Endothelial cell of umbilical vein (primary cell): ENCODE results near the gene C19orf33. TPM values are rescaled to one million over a fixed set of nuclear protein-coding genes. Genes with fewer than 3 reads are reported as not detected.

ENCODE experiments used
- BruUV-seq: library from RNA; stranded (reverse); fragments of 400-500 nt; replicated peaks from 2 replicates; lab custom pipeline; 2021; lab: Mats Ljungman, UMichigan
- CTCF ChIA-PET: fragments of 300-600, 350-600 bp; sonication (Branson Sonifier 250); formaldehyde crosslinking; loops from one replicate; lab custom pipeline; 2021; ENCODE audit warnings: antibody characterized with exemption, inconsistent platforms; lab: Charles Lee
- POLR2A ChIA-PET: fragments of 300-600, 350-600 bp; sonication (Branson Sonifier 250); formaldehyde crosslinking; loops from one replicate; lab custom pipeline; 2021; ENCODE audit warnings: antibody characterized with exemption, inconsistent platforms; lab: Charles Lee
- DNase-seq: peaks from one replicate; pipeline ENCODE4 v3.0.0-alpha.2; 2011; ENCODE audit warnings: low read depth, low spot score
- FAIRE-seq: peaks from 2 replicates; lab custom pipeline; 2011; peaks lifted over from hg19 to GRCh38; lab: Jason Lieb, UNC
- H2AFZ ChIP-seq: 2 replicates; pipeline ENCODE4 v1.6.0; 2012; ENCODE audit warnings: low read depth, low read length, control low read depth, inconsistent platforms
- H3K27ac ChIP-seq: 2 replicates; pipeline ENCODE4 v1.5.1; 2011; ENCODE audit warnings: low read depth, mild to moderate bottlenecking, control low read depth, low read length, moderate library complexity; ENCODE audit not compliant: insufficient read depth
- H3K27me3 ChIP-seq, 2 experiments: 2 replicates each; pipeline versions ENCODE4 v1.6.0 to v1.6.1; 2011; ENCODE audit warnings: low read length in 2 of 2, mixed read lengths in 1 of 2; ENCODE audit not compliant: control insufficient read depth in 2 of 2, insufficient read depth in 2 of 2
- H3K36me3 ChIP-seq, 2 experiments: 2 replicates in 1 of 2; 3 replicates in 1 of 2; pipeline ENCODE4 v1.5.1; 2011; ENCODE audit warnings: low read length in 2 of 2, mild to moderate bottlenecking in 1 of 2, moderate library complexity in 1 of 2; ENCODE audit not compliant: control insufficient read depth in 2 of 2, insufficient read depth in 2 of 2; ENCODE audit errors: extremely low read depth in 1 of 2
- H3K4me1 ChIP-seq: 3 replicates; pipeline ENCODE4 v1.5.1; 2011; ENCODE audit warnings: mild to moderate bottlenecking, low read length; ENCODE audit not compliant: control insufficient read depth, insufficient read depth; ENCODE audit errors: extremely low read depth
- H3K4me2 ChIP-seq: 2 replicates; pipeline ENCODE4 v1.6.1; 2011; ENCODE audit warnings: low read length, control low read depth, mixed read lengths; ENCODE audit not compliant: insufficient read depth
- H3K4me3 ChIP-seq, 3 experiments: fragments of 200-600 bp in 1 of 3; sonication (generic), shearing (Covaris generic) in 1 of 3; replicated peaks in 1 of 3; 2 replicates each; pipeline ENCODE4 v1.5.1; 2011 to 2016; ENCODE audit warnings: control low read depth in 3 of 3, low read length in 3 of 3, mild to moderate bottlenecking in 2 of 3, inconsistent platforms in 1 of 3, low read depth in 1 of 3, moderate library complexity in 1 of 3; ENCODE audit not compliant: insufficient read depth in 1 of 3
- H3K79me2 ChIP-seq: 2 replicates; pipeline ENCODE4 v1.6.0; 2012; ENCODE audit warnings: low read length, inconsistent platforms; ENCODE audit not compliant: control insufficient read depth, insufficient read depth
- H3K9ac ChIP-seq: replicated peaks from 2 replicates; pipeline ENCODE3; 2011; ENCODE audit warnings: low read length, control low read depth; ENCODE audit not compliant: insufficient read depth; ENCODE audit errors: extremely low read depth
- H3K9me1 ChIP-seq: replicated peaks from 3 replicates; pipeline ENCODE4 v1.6.0; 2011; ENCODE audit warnings: mild to moderate bottlenecking, low read length; ENCODE audit not compliant: control insufficient read depth, insufficient read depth; ENCODE audit errors: extremely low read depth
- H3K9me3 ChIP-seq: replicated peaks from 2 replicates; pipeline ENCODE4 v1.5.1; 2012; ENCODE audit warnings: low read length, inconsistent platforms; ENCODE audit not compliant: control insufficient read depth, insufficient read depth
- H4K20me1 ChIP-seq: replicated peaks from 2 replicates; pipeline ENCODE3; 2011; ENCODE audit warnings: mild to moderate bottlenecking, low read length; ENCODE audit not compliant: control insufficient read depth, insufficient read depth; ENCODE audit errors: extremely low read depth
- CTCF ChIP-seq, 2 donors: IDR thresholded peaks; 1 replicate in 1 of 2; 2 replicates in 1 of 2; pipeline ENCODE4 v1.5.1; 2011; ENCODE audit warnings: low read length in 2 of 2, mild to moderate bottlenecking in 2 of 2, moderate library complexity in 2 of 2, control low read depth in 1 of 2, inconsistent platforms in 1 of 2, low read depth in 1 of 2; ENCODE audit not compliant: insufficient read depth in 1 of 2; ENCODE audit errors: extremely low read depth in 1 of 2
- EZH2 ChIP-seq: IDR thresholded peaks from 2 replicates; pipeline ENCODE4 v1.6.1; 2012; ENCODE audit warnings: borderline replicate concordance, low read depth, mild to moderate bottlenecking, moderate library complexity, low read length, inconsistent platforms; ENCODE audit not compliant: severe bottlenecking
- FOS ChIP-seq: IDR thresholded peaks from 2 replicates; pipeline ENCODE4 v1.6.1; 2011; ENCODE audit warnings: mild to moderate bottlenecking, low read length, moderate library complexity, borderline replicate concordance; ENCODE audit not compliant: insufficient read depth
- GATA2 ChIP-seq: IDR thresholded peaks from 2 replicates; pipeline ENCODE4 v1.7.0; 2011; ENCODE audit warnings: low read depth, mild to moderate bottlenecking, moderate library complexity, mixed read lengths, low read length; ENCODE audit not compliant: insufficient read length, insufficient read depth
- JUN ChIP-seq: IDR thresholded peaks from 2 replicates; pipeline ENCODE4 v1.6.1; 2011; ENCODE audit warnings: borderline replicate concordance, low read depth; ENCODE audit not compliant: insufficient read length, insufficient read depth
- MYC ChIP-seq: IDR thresholded peaks from one replicate; pipeline ENCODE4 v1.6.1; 2011; ENCODE audit warnings: mild to moderate bottlenecking, low read depth, low read length
- POLR2A ChIP-seq: IDR thresholded peaks from 2 replicates; pipeline ENCODE4 v1.6.1; 2012; ENCODE audit warnings: low read depth, mild to moderate bottlenecking, control low read depth, low read length
- POLR2AphosphoS5 ChIP-seq: IDR thresholded peaks from 2 replicates; pipeline ENCODE4 v1.6.1; 2012; ENCODE audit warnings: low read depth, mild to moderate bottlenecking, control low read depth, low read length, moderate library complexity; ENCODE audit not compliant: insufficient read depth
- dilution Hi-C: fragments of 300-500 bp; cut with MboI; formaldehyde crosslinking; loops from one replicate; pipeline ENCODE4 v1.15.0; 2019; ENCODE audit warnings: low sequenced_read_pairs; ENCODE audit not compliant: extremely low pct_ligation_motif_present
- intact Hi-C: fragments of 100-400 bp; cut with micrococcal nuclease; formaldehyde crosslinking; loops from one replicate; pipeline ENCODE4 v1.10.0; 2022
- polyA plus RNA-seq, 4 experiments: library from polyadenylated mRNA; depleted of rRNA in 3 of 4; stranded (reverse) in 3 of 4; unstranded in 1 of 4; fragments of >200 nt; gene quantifications; 2 replicates each; pipeline versions ENCODE4 v1.2.1 to v1.2.3, GENCODE V29; 2011 to 2012; ENCODE audit warnings: missing spikeins in 1 of 4
- total RNA-seq: library from RNA; stranded (reverse); gene quantifications from 2 replicates; pipeline ENCODE4 v1.2.3, GENCODE V29; 2021
- TF ChIP-seq, protein P1 (sequence below): IDR thresholded peaks from 2 replicates; pipeline ENCODE4 v1.6.1; 2011; ENCODE audit not compliant: insufficient read depth, insufficient read length

Gene C19orf33
- total and polyA plus RNA-seq, 2 donors (not counting 3 experiments of a cell fraction or from before 2014, with no cell fraction given) = 4.3 to 34.1 TPM

DNA sequence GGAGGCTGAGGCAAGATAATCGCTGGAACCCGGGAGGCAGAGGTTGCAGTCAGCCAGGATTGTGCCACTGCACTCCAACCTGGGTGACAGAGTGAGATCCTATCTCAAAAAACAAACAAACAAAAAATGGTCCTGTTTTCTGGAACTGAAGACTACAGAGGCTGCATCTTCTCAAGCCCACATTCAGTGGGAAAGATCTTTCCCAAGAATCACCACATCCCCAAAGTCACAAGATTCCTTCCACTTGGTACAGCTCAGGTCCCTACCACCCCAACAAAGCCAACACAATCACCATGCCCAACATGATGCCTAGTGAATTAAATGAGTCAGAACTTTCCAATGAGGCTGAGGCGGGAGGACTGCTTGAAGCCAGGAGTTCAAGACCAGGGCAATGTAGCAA lies 46.8 kb downstream of the C19orf33 start:
- intact Hi-C loops (no loop called here), dilution Hi-C loops (no loop called here)
- peaks cover 0 to 2% of the 10 kb centered on the region in 2 experiments for H3K27me3 ChIP-seq
- no peak overlapping the region for H3K27ac ChIP-seq
- BruUV-seq = no TSS peak
- TF ChIP-seq EZH2 (no peak), JUN (no peak), CTCF (IDR thresholded peaks at IDR 0.05; ENCODE audit: extremely low read depth in 1 of 2, insufficient read depth in 1 of 2, low read depth in 1 of 2, low read length in 2 of 2) (no peak)
- no peaks in the 10 kb centered on the region for H3K79me2 ChIP-seq
- no peaks in the 10 kb centered on the region for H3K9me1 ChIP-seq
- H3K4me2 ChIP-seq = no peak overlapping the region
- no peaks in the 10 kb centered on the region for H3K36me3 ChIP-seq
- no peak overlapping the region for H2AFZ ChIP-seq
- POLR2A ChIA-PET = no interaction called here
- DNase-seq = no peak
- H3K4me3 ChIP-seq = no peak overlapping the region
- CTCF ChIA-PET = no interaction called here
- no peaks in the 10 kb centered on the region for H3K9me3 ChIP-seq
- FAIRE-seq = no peak
- H4K20me1 ChIP-seq = no peaks in the 10 kb centered on the region
- no peak overlapping the region for H3K9ac ChIP-seq
- H3K4me1 ChIP-seq = no peaks in the 10 kb centered on the region

DNA sequence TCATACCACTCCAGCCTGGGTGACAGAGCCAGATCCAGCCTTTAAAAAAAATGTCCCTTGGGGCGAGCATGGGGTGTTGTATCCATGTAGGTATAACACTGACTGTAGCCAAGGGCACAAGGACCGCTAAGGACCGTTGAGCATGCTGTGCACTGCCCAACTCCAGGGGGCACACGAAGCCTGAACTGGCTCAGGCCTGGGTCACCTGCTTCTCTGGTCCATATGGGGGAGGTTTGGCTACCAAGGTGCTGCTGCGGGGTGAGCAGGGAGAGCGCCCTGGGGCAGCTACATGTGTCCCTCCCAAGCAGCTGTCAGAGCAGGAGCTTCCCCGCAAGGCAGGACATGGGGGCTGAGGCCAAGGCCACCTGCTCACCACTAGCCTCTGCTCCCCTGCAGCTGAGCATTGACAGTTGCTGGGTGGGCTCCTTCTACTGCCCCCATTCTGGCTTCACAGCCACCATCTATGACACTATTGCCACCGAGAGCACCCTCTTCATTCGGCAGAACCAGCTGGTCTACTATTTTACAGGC lies 47.9 kb downstream of the C19orf33 start:
- Histone ChIP-seq H3K9me1 (no peaks in the 10 kb centered on the region), H4K20me1 (no peaks in the 10 kb centered on the region), H3K4me2 (no peak overlapping the region), H3K9me3 (no peaks in the 10 kb centered on the region), H2AFZ (no peak overlapping the region), H3K27ac (no peak overlapping the region), H3K4me3 (no peak overlapping the region), H3K4me1 (no peaks in the 10 kb centered on the region), H3K36me3 (no peaks in the 10 kb centered on the region), H3K9ac (no peak overlapping the region), H3K27me3 (peaks cover 2 to 4% of the 10 kb centered on the region in 2 experiments), H3K79me2 (no peaks in the 10 kb centered on the region)
- ChIA-PET POLR2A (no interaction called here), CTCF (interaction anchor here (1.2 kb wide), 2 partner anchors 10 to 16 kb away, joined by 3 to 4 read pairs; partner anchors contain the start of gene CATSPERG)
- TF ChIP-seq, protein P1, sequence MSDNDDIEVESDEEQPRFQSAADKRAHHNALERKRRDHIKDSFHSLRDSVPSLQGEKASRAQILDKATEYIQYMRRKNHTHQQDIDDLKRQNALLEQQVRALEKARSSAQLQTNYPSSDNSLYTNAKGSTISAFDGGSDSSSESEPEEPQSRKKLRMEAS = no peak
- TF ChIP-seq CTCF (IDR thresholded peaks at IDR 0.05; ENCODE audit: extremely low read depth in 1 of 2, insufficient read depth in 1 of 2, low read depth in 1 of 2, low read length in 2 of 2) (no peak), MYC (no peak), JUN (no peak), EZH2 (no peak), POLR2AphosphoS5 (no peak), FOS (no peak), GATA2 (no peak), POLR2A (no peak)
- DNase-seq (no peak), FAIRE-seq (no peak)
- BruUV-seq = no TSS peak
- dilution Hi-C loops = no loop called here
- intact Hi-C loops = no loop called here
